Glomerular visceral epithelial cell (primary cell): ENCODE data around the gene SYS1.
A peak's percentile ranks its signal among the peaks of the same experiment; 100 is the strongest.

Experiments used
- DNase-seq: peaks from one replicate; pipeline ENCODE4 v3.0.0-alpha.2; 2016; ENCODE audit errors: extremely low spot score

The SYS1 gene

DNA sequence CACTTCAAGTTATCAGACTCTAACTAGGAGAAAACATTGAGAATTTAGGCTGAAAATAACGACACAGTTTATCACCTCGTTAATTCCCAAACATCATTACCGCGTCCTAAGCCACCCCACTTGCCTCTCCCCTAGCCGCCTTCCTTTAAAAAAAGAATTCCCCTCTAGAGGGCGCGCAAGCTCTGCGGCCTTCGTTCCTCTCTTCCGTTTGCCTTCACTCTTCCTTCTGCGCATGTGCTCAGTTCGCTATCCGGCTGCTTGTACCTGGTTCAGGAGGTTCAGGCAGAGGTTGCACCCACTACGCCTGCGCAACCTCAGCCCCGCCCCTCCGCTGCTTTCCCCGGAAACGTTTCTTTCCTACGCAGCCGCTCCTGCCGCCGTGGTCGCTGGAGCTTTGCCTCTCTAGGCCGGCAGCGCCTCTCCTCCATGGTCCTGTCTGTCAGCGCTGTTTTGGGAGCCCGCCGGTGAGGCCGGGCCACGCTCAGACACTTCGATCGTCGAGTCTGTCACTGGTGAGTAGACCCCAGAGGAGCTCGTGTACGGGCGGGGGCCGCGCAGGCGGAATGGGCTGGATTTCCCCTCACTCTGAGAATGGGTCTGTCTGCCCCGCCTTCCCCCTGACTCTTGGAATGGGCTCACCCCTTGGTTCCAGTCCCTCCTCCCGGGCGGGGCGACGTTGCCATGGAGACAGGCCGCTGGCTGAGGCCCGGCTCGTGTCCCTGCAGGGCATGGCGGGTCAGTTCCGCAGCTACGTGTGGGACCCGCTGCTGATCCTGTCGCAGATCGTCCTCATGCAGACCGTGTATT lies at the start of gene SYS1:
Gene SYS1 (plus strand): TSS at position 353 of the 807 bp plus-strand sequence. CDS start 376 bp downstream, at position 729.
- peak; percentile 100 for DNase-seq

GRCh38 chr20:45313943-45314342 lies 49.0 kb upstream of the SYS1 start:
- no peak for DNase-seq

DNA sequence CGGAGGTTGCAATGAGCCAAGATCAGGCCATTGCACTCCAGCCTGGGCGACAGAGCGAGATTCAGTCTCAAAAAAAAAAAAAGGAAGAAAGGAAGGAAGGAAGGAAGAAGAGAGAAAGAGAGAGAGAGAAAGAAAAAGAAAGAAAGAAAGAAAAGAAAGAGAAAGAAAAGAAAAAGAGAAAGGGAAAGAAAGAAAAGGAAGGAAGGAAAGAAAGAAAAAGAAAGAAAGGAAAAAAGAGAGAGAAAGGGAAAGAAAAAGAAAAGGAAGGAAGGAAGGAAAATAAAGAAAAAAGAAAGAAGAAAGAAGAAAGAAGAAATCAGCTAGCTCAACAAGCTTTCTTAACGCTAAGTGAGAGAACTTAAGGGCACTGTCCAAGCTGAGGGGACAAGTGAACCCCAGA lies 47.3 kb upstream of the SYS1 start:
- no peak for DNase-seq

- DNase-seq: no peak
These were observed 46.5 kb upstream of the SYS1 start for GRCh38 chr20:45316150-45317080.

DNA sequence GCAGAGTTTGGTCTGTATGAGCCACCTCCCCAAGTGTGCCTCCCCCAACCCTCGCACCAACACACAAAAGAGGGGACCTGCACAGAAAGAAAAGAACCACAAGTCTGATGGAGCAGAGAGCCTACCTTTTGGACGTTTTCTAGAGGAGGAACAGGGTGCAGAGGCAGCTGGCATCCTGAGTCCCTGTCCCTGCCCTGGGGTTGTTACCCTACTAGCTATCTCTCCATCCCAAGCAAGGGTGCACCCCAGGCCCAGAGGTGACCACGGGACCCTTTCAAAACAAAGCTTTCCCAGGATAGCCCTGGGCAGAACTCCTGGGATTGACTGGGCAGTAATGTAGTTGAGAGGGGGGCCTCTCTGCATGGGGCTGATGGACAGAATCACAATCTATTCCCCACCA lies 45.1 kb upstream of the SYS1 start:
- no peak for DNase-seq

DNA sequence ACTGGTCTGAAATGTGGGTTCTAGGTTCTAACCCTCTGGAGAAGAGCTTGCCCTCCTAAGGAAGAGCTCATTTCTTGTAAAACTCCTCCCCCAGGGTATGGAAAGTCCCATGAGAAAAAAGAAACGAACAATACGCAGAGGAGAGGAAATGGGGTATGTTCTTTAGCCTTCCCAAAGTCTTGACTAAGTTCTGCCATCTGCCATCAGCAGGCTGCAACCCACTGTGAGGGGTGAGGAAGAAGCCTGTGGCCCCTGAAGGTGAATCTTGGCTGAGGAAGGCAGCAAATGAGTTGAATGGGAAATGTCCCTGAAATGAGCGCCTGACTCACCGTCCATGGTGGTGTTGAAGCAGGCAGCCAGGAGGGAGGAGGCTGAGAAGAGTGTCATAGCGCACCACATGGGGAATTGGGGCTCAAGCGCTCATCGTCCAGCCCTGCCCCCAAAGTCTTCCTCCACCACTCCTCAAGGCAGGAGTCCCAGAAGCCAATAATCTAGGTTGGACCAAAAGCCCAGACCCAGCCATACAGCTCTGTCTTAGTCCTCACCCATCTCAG lies 44.5 kb upstream of the SYS1 start:
- DNase-seq: no peak

DNA sequence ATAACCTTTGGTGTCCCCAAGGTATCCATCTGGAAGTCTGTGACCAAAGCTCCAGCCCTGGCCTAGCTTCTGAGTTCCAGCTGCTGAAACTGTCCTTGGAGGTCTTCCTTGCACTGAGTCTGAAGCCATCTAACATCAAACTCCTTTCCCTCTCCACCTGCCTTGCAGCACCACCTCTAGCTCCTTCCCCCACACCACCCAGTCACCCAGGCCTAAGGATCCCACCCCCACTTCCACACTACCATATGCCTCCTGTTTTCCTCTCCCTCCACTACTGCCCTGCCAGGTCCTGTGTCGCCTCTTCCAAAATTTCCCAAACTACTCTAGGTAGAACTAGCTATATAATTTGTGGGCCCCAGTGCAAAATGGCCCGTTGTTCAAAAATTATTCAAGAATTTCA lies 44.0 kb upstream of the SYS1 start:
- no peak for DNase-seq

- no peak for DNase-seq
These were observed 41.9 kb upstream of the SYS1 start for GRCh38 chr20:45320948-45321595.

GRCh38 chr20:45322952-45323383 lies 40.0 kb upstream of the SYS1 start:
- peak; percentile 65 for DNase-seq

DNA sequence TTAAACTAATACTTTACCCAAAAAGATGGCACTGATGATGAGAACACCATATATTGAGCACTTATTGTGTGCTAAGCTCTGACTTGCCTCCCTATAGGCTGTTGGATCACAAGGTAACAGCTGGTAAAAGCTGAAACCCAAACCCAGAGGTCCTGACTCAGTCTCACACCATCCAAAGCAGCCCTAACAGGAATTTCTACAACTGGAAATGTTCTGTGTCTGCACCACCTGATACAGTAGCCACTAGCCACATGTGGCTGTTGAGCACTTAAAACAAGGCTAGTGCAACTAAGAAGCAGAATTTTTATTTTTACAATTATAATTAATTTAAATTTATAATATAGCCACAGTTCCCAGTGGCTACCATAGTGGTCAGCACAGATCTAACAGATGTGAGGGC lies 39.2 kb upstream of the SYS1 start:
- peak; percentile 46 for DNase-seq

- DNase-seq: no peak
These were observed 37.6 kb upstream of the SYS1 start for GRCh38 chr20:45325371-45325770.

- no peak for DNase-seq
These were observed 34.5 kb upstream of the SYS1 start for GRCh38 chr20:45328451-45328850.

DNA sequence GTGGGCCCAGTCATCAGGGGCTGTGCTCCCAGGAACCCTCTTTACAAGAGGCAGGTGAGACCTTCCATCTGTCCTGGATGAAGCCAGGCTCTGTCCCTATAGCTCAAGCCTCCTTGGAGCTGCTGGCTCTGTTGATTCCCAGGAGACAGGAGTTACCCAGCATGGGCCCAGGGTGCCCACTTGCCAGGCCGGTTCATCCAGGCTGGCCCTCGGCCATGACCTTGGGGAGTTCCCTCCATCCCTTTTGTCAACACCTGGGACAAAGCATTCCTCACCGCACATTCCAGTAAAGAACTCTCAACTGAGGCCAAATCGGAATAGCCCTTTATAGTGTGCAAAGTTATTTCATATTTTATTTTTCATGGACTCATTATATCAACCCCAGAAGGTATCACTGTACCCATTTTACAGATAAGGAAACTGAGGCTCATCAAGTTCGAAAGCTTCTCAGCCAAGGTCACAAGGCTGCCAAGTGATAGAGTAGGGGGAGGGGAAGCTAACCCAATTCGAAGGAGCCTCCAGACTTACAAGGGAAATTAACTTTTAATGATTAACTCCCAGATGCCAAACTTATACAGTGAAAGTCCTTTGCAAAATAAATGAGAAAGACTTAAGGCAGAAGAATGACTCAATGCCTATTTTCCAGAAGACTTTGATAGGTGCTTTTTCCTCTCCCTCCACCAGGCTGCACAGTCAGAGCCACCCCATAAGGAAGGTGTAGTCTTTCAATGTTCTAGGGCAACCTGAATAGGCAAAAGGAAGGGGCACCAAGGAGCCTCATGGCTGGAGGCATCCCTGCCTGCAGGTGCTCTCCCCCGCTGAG lies 33.2 kb upstream of the SYS1 start:
- DNase-seq: peak; percentile 45

DNA sequence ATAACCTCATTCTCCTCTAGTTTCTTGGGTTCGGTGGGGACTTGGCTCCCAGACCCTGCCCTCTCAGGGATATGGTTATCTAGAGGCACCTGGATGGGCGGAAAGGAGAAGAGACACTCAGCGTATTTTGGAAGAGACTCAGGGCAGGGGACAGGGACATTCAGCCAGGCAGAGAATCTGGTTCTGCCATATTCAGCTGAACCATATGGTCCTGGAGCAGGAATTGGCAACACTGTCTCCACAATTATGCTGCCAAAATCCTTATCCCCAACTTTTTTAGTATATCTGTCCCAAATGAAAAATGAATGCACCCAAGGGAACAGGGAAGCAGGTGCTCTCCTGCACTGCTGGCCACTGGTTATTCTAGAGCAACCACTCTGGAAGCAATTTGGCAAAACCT lies 32.5 kb upstream of the SYS1 start:
- DNase-seq: no peak

DNA sequence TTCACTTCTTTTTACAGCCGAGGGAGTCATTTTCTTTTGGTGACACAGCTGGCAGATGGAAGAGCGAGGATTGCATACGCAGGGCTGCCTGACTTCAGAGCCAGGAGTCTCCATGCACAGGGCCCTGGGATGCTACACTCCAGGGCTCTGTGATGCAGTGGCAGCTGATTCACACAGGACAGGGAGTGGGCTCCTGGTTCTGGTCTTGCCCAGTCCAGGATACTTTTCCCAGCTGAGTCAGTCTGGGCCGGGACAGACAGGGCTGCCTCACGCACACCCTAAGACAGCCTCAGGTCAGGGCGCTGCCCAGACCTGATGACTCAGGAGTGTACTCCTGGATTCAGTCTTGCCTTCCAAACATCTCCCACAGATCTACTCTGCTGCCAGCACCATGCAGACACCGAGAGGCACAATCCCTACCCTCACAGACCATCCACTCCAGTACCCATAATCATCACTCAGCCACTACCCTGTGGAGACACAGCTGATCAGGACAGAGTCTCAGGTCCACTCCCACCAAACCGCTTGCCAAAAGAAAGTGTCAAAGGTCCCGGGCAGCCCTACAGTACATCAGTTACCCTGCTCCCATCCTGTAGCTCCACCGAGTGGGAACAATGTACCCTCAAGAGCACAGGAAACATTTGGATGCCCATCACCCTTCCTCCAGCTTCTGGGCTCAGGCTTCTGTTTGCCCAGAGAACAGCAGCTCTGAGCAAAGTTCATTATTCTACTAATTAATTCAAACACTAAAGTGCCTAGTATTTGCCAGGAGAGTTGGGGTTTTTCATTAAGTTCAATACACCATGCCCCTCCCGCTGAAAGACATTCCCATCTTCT lies 26.2 kb upstream of the SYS1 start:
- peak; percentile 97 for DNase-seq

DNA sequence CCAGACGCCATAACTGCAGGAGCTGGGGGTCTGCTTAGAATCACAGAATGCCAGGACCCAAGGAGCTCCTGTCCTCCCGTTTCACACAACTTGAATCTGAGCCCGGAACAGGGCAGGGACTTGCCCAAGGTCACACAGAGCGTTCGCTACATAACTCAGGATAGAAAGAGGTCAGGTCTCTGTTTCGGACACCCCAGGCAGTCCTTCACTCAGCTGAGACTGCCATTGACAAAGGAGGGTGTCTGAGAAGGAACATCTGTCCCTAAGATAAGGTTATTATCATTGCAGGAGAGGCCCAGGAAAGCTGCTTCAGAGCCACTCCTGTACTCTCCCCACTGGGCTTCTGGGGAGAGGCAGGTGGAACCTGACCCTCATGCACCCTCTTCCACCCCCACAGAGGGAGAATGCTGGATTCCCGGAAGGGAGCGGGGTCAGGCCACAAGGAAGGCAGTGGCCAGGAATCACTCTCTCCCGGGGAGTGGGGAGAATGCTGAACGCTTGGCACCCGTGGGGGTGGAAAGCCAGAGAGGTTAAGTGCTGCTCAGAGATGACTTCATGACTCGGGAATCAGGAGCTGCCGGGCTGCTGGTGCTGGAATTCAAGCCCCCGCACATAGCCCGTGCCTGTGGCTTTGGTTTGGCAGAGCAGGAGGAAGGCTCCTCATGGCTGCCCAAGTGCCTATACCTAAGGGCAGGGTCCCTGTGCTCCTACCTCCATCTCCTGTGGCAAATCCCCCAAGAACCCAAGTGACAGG lies 25.4 kb upstream of the SYS1 start:
- peak; percentile 99 for DNase-seq

DNA sequence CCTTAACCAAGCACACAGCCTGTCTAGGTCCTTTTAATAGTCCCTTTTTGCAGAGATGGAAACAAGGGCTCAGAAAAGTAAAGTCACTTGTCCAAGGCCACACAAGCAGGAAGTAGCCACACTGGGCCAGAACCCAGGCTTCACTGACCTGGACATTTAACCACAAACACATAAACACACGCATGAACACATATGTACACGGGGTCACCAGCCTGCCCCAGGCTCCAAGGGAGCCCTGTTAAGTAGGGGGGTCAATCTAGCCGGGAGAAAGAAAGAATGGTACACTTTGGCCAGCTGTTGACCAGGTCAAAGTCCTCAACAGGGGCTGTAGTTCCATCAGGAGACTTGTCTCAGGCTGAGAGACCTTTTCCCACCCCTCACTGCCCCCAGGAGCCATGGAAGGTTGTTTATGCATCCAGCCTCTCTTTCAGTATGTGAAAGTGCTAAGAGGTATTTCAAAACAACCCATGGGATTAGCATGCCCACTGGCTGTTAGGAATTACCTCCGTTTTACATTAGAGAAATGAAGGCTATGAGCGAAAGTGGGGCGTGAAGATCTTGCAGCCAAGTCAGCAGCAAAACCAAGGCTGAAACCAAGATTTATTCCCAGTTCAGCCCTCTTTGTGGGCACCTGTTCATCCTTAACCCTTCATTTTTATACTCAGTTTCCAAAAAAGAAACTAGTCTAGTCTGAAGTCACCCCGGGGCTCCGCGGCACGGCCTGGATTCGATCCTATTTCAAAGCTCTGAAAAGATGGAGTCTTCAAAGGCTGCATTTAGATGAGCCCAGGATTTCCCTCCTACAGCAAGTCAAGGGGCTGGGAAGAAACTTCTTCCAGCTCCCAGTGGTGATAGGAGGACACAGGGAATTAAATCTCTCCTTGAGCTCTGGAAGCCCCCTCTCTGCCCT lies 24.6 kb upstream of the SYS1 start:
- DNase-seq: no peak

DNA sequence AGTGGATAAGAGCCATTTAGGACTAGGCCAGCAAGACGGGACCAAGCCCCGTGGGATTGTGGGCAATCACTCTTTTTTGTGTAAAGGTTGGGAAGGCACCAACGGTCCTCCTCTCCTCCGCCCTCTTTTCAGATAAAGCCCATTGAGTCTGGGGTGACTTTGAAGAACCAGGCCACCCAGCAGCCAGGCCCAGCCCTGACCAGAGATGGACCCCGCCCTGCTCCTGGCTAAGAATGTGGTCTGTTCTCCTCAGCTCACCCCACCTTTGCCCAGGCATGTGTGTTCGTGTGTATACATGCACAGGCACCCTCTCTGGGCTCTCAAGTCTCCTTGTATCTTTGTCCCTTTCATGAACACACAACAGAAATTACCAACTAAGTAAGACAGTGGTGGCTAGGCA lies 23.9 kb upstream of the SYS1 start:
- DNase-seq: no peak
